PC-3 (cell line): ENCODE results near the gene ERMAP. TPM values are rescaled to one million over a fixed set of nuclear protein-coding genes. Genes with fewer than 3 reads are reported as not detected.

Experiments
- ATAC-seq: fragments of 200-7000 bp; cut with Tn5 transposase; 2 replicates; pipeline ENCODE4 v1.9.1; 2020; ENCODE audit warnings: mild to moderate bottlenecking, moderate library complexity
- BruUV-seq: library from RNA; stranded (reverse); fragments of 400-500 nt; replicated peaks from 2 replicates; lab custom pipeline; 2021; lab: Mats Ljungman, UMichigan
- CTCF ChIA-PET: fragments of 300-600 bp; sonication (Branson Sonifier 250); formaldehyde crosslinking; loops from one replicate; lab custom pipeline; 2022; ENCODE audit warnings: antibody characterized with exemption; lab: Charles Lee
- POLR2A ChIA-PET: fragments of 300-600 bp; sonication (Branson Sonifier 250); formaldehyde crosslinking; loops from one replicate; lab custom pipeline; 2022; ENCODE audit warnings: antibody characterized with exemption; ENCODE audit not compliant: unreplicated experiment; lab: Charles Lee
- DNase-seq: peaks from one replicate; pipeline ENCODE4 v3.0.0-alpha.2; 2015
- H2AFZ ChIP-seq: fragments of 300-600 bp; sonication (generic); 2 replicates; pipeline ENCODE4 v1.6.0; 2016; ENCODE audit warnings: antibody characterized with exemption, low read length
- H3F3A ChIP-seq: fragments of 300-600 bp; sonication (generic); one replicate; pipeline ENCODE4 v1.6.0; 2017; ENCODE audit warnings: antibody characterized with exemption, low read length, control low read depth, mild to moderate bottlenecking; ENCODE audit not compliant: unreplicated experiment
- H3K27ac ChIP-seq: fragments of 300-600 bp; sonication (generic); 2 replicates; pipeline ENCODE4 v1.5.1; 2016; ENCODE audit warnings: mild to moderate bottlenecking, low read length
- H3K27me3 ChIP-seq: fragments of 300-600 bp; sonication (generic); 2 replicates; pipeline ENCODE4 v1.6.1; 2016; ENCODE audit warnings: low read length, mixed read lengths
- H3K36me3 ChIP-seq: fragments of 300-600 bp; sonication (generic); 2 replicates; pipeline ENCODE4 v1.6.1; 2016; ENCODE audit warnings: low read depth, mixed run types, low read length, mixed read lengths
- H3K4me1 ChIP-seq: fragments of 300-600 bp; sonication (generic); 2 replicates; pipeline ENCODE4 v1.5.1; 2016; ENCODE audit warnings: low read length; ENCODE audit not compliant: insufficient read depth
- H3K4me2 ChIP-seq: fragments of 300-600 bp; sonication (generic); 2 replicates; pipeline ENCODE4 v1.6.0; 2016; ENCODE audit warnings: low read length
- H3K4me3 ChIP-seq: fragments of 300-600 bp; sonication (generic); 2 replicates; pipeline ENCODE4 v1.5.1; 2016; ENCODE audit warnings: mild to moderate bottlenecking, low read length, mixed read lengths
- H3K79me2 ChIP-seq: fragments of 300-600 bp; sonication (generic); 2 replicates; pipeline ENCODE4 v1.6.1; 2017; ENCODE audit warnings: low read length, mixed read lengths
- H3K9ac ChIP-seq: fragments of 300-600 bp; sonication (generic); 2 replicates; pipeline ENCODE4 v1.6.0; 2016; ENCODE audit warnings: mild to moderate bottlenecking, low read length
- H3K9me2 ChIP-seq: fragments of 300-600 bp; sonication (generic); replicated peaks from 2 replicates; pipeline ENCODE4 v1.6.1; 2016; ENCODE audit warnings: mixed run types, low read length, mixed read lengths
- H3K9me3 ChIP-seq: fragments of 300-600 bp; sonication (generic); 2 replicates; pipeline ENCODE4 v1.6.1; 2016; ENCODE audit warnings: low read length, mixed read lengths
- H4K20me1 ChIP-seq: fragments of 300-600 bp; sonication (generic); 2 replicates; pipeline ENCODE4 v1.6.1; 2016; ENCODE audit warnings: low read length, mixed read lengths
- EZH2 ChIP-seq: fragments of 300-600 bp; sonication (generic); IDR thresholded peaks from one replicate; pipeline ENCODE4 v1.6.1; 2017; ENCODE audit warnings: antibody characterized with exemption, mild to moderate bottlenecking, low read length; ENCODE audit not compliant: unreplicated experiment
- EZH2phosphoT487 ChIP-seq: fragments of 300-600 bp; sonication (generic); IDR thresholded peaks from 2 replicates; pipeline ENCODE4 v1.6.1; 2018; ENCODE audit warnings: mild to moderate bottlenecking, antibody characterized with exemption, low read length, borderline replicate concordance
- intact Hi-C: fragments of 100-400 bp; cut with micrococcal nuclease; formaldehyde crosslinking; loops from 2 replicates; pipeline ENCODE4 v1.9.0; 2023
- total RNA-seq: library from RNA; depleted of rRNA; stranded (reverse); fragments of >200 nt; gene quantifications from 2 replicates; pipeline ENCODE4 v1.2.3, GENCODE V29; 2014
- TF ChIP-seq, protein P1 (sequence below): fragments of 300-600 bp; sonication (generic); conservative IDR thresholded peaks from 2 replicates; pipeline ENCODE4 v1.5.1; 2017; ENCODE audit warnings: antibody characterized with exemption, low read depth, mild to moderate bottlenecking, low read length

ERMAP gene
- total RNA-seq, 1 experiment from 2014 or later: 5.4 TPM

DNA sequence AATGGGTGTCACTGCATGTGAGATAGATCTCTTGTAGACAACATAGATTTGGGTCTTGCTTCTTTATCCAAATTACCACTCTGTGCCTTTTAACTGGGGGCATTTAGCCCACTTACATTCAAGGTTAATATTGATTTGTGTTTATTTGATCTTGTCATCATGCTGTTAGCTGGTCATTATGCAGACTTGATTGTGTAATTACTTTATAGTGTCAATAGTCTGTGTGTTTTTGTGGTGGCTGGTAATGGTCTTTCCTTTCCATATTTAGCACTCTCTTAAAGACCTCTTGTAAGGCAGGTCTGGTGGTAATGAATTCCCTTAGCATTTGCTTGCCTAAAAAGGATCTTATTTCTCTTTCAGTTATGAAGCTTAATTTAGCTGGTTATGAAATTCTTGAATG is 59.1 kb downstream of the ERMAP start:
- ChIA-PET POLR2A (no interaction called here), CTCF (no interaction called here)
- no peaks in the 10 kb centered on the region for H4K20me1 ChIP-seq
- H3F3A ChIP-seq: no peaks in the 10 kb centered on the region
- no peak overlapping the region for H3K4me3 ChIP-seq
- H3K36me3 ChIP-seq: no peaks in the 10 kb centered on the region
- H3K27me3 ChIP-seq: peaks cover 5% of the 10 kb centered on the region; the same call in 1 of the 2 replicates
- TF ChIP-seq EZH2phosphoT487: no peak
- TF ChIP-seq, protein P1, sequence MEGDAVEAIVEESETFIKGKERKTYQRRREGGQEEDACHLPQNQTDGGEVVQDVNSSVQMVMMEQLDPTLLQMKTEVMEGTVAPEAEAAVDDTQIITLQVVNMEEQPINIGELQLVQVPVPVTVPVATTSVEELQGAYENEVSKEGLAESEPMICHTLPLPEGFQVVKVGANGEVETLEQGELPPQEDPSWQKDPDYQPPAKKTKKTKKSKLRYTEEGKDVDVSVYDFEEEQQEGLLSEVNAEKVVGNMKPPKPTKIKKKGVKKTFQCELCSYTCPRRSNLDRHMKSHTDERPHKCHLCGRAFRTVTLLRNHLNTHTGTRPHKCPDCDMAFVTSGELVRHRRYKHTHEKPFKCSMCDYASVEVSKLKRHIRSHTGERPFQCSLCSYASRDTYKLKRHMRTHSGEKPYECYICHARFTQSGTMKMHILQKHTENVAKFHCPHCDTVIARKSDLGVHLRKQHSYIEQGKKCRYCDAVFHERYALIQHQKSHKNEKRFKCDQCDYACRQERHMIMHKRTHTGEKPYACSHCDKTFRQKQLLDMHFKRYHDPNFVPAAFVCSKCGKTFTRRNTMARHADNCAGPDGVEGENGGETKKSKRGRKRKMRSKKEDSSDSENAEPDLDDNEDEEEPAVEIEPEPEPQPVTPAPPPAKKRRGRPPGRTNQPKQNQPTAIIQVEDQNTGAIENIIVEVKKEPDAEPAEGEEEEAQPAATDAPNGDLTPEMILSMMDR: no peak
- TF ChIP-seq EZH2: no peak
- H3K9ac ChIP-seq: no peak overlapping the region
- no peaks in the 10 kb centered on the region for H3K9me3 ChIP-seq
- H3K4me1 ChIP-seq: no peaks in the 10 kb centered on the region
- H3K27ac ChIP-seq: no peak overlapping the region
- H3K4me2 ChIP-seq: no peak overlapping the region
- intact Hi-C loops: no loop called here
- DNase-seq: no peak
- no peaks in the 10 kb centered on the region for H3K79me2 ChIP-seq
- H2AFZ ChIP-seq: no peak overlapping the region
- BruUV-seq: no TSS peak
- H3K9me2 ChIP-seq: no peaks in the 10 kb centered on the region
- ATAC-seq: no peak

DNA sequence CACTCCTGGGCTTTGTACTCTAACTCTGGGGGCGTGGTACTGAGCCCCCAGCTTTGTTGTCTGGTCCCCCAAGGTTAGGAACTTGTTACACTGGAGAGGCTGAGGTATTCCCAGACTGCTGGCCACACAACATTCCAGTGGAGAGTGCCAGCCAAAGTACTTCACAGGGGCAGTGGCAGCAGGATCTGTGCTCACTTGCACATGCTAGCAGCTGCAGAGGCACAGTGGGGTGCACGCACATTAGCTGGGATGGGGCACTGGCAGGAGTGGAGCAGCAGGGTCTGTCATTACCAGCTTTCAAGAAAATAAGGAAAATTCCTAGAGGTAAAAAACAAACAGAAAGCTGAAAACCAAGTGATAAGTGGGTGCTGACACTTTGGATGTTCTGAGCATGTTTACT is 60.5 kb downstream of the ERMAP start:
- no peak overlapping the region for H3K4me2 ChIP-seq
- ATAC-seq (no peak), DNase-seq (no peak)
- no peaks in the 10 kb centered on the region for H3K9me2 ChIP-seq
- ChIA-PET CTCF (no interaction called here), POLR2A (no interaction called here)
- H3K4me1 ChIP-seq: no peaks in the 10 kb centered on the region
- H2AFZ ChIP-seq: no peak overlapping the region
- H3K36me3 ChIP-seq: no peaks in the 10 kb centered on the region
- no peaks in the 10 kb centered on the region for H3F3A ChIP-seq
- H3K9me3 ChIP-seq: no peaks in the 10 kb centered on the region
- H3K9ac ChIP-seq: no peak overlapping the region
- peaks cover 5% of the 10 kb centered on the region; the same call in 1 of the 2 replicates for H3K27me3 ChIP-seq
- no peaks in the 10 kb centered on the region for H3K79me2 ChIP-seq
- intact Hi-C loops: no loop called here
- BruUV-seq: no TSS peak
- no peak overlapping the region for H3K4me3 ChIP-seq
- TF ChIP-seq EZH2: no peak
- no peak for TF ChIP-seq EZH2phosphoT487
- TF ChIP-seq, protein P1: no peak
- no peak overlapping the region for H3K27ac ChIP-seq
- no peaks in the 10 kb centered on the region for H4K20me1 ChIP-seq

DNA sequence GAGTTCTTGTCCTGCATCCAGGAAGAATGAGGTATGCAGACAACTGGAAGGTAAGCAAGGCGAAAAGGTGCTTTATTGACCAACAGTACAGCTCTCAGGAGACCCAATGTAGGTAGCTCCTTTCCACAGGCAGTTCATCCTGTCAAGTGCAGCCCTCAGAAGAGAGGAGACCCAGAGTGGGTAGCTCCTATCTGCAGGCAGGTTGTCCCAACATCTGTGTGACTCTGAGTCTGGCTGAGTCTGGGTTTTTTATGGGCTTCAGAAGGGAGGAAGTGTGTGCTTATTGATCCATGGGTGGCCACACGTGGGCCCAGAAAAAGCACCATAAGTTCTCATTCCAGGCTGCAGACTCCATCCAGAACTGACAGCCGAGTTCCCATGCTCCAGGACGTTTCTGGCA is 63.5 kb downstream of the ERMAP start:
- H3K4me1 ChIP-seq: no peaks in the 10 kb centered on the region
- H3K4me3 ChIP-seq: no peak overlapping the region
- no peak for TF ChIP-seq EZH2phosphoT487
- TF ChIP-seq, protein P1: no peak
- no peak for TF ChIP-seq EZH2
- no peak overlapping the region for H3K9ac ChIP-seq
- intact Hi-C loops: no loop called here
- no peak overlapping the region for H3K4me2 ChIP-seq
- no peaks in the 10 kb centered on the region for H3K9me3 ChIP-seq
- ATAC-seq: no peak
- no peaks in the 10 kb centered on the region for H3K79me2 ChIP-seq
- ChIA-PET POLR2A (no interaction called here), CTCF (no interaction called here)
- no peak overlapping the region for H3K27ac ChIP-seq
- no peaks in the 10 kb centered on the region for H3K9me2 ChIP-seq
- peaks cover 5% of the 10 kb centered on the region; the same call in 1 of the 2 replicates for H3K27me3 ChIP-seq
- no peaks in the 10 kb centered on the region for H3F3A ChIP-seq
- DNase-seq: no peak
- no peaks in the 10 kb centered on the region for H3K36me3 ChIP-seq
- no peaks in the 10 kb centered on the region for H4K20me1 ChIP-seq
- BruUV-seq: no TSS peak
- no peak overlapping the region for H2AFZ ChIP-seq
